ENCODE measurements around the gene EIF3D. TPM values are rescaled to one million over a fixed set of nuclear protein-coding genes. Genes with fewer than 3 reads are reported as not detected.
A peak's percentile ranks its signal among the peaks of the same experiment; 100 is the strongest.

The EIF3D gene
- total and polyA plus RNA-seq, 2 of the 8 experiments (the other 6 are each of a cell fraction or from before 2014, with no cell fraction given), result 195 to 408 TPM

GRCh38 chr22:36549033-36549432 lies 20.1 kb upstream of the EIF3D start:
- ChIA-PET POLR2A (ENCODE audit: partially characterized antibody) (no interaction called here), CTCF (ENCODE audit: partially characterized antibody) (interaction anchor here (0.8 to 1.3 kb wide), 3 partner anchors 12 to 220 kb away, joined by 3 read pairs; no protein-coding TSS in a partner anchor)
- WGBS, 2 experiments (ENCODE audit: extremely low coverage in 1 of 2, insufficient coverage in 1 of 2, insufficient read length in 1 of 2, insufficient replicate concordance in 2 of 2, low coverage in 1 of 2, low lambda C conversion rate in 2 of 2, missing lambda C conversion rate in 1 of 2), result 91% methylated on average over 5 of the region's 5 CpGs; no CpG with 5 or more reads in 1 of the 2 experiments
- FAIRE-seq, result no peak
- Histone ChIP-seq H3K56ac (replicated peaks; ENCODE audit: insufficient read length, low read depth, low read length) (no peak overlapping the region), H2BK15ac (ENCODE audit: low read length) (peak overlapping the region; percentile 76; the same call in 1 of the 2 replicates), H2BK12ac (ENCODE audit: low read depth, low read length) (no peak overlapping the region), H3K4me1 (replicated peaks in 1 of 4; ENCODE audit: control insufficient read depth in 3 of 4, insufficient read depth in 4 of 4, low read length in 3 of 4) (peaks cover 0 to 12% (median 3%) of the 10 kb centered on the region in 4 experiments; a peak in 4 of 7 replicates), H3K27ac (ENCODE audit: low read depth, low read length) (no peak overlapping the region), H2AFZ (ENCODE audit: low read length) (peak overlapping the region; percentile 90; the same call in 1 of the 2 replicates), H3K9ac (replicated peaks in 1 of 4; ENCODE audit: extremely low read depth in 1 of 4, low read depth in 3 of 4, low read length in 3 of 4) (no peak overlapping the region), H2BK120ac (replicated peaks; ENCODE audit: low read depth, low read length) (no peak overlapping the region), H3K4me3 (ENCODE audit: extremely low read depth in 1 of 4, insufficient read depth in 2 of 4, low read depth in 3 of 4, low read length in 4 of 4) (no peak overlapping the region), H3K79me2 (ENCODE audit: control insufficient read depth in 1 of 2, insufficient read depth in 2 of 2, low read length in 2 of 2) (no peaks in the 10 kb centered on the region), H3K36me3 (ENCODE audit: control insufficient read depth in 2 of 4, insufficient read depth in 4 of 4, low read length in 3 of 4) (no peaks in the 10 kb centered on the region), H4K5ac (ENCODE audit: insufficient read length, low read depth, low read length) (no peak overlapping the region), H3K14ac (ENCODE audit: insufficient read length) (no peak overlapping the region), H4K20me1 (replicated peaks in 1 of 2; ENCODE audit: control insufficient read depth in 1 of 2, insufficient read depth in 2 of 2, low read length in 2 of 2) (no peaks in the 10 kb centered on the region), H2BK5ac (ENCODE audit: low read depth, low read length) (no peak overlapping the region), H4K91ac (replicated peaks; ENCODE audit: insufficient read length, low read length) (no peak overlapping the region), H2BK20ac (ENCODE audit: low read length) (no peak overlapping the region), H4K8ac (ENCODE audit: extremely low read depth, insufficient read depth, low read length) (no peak overlapping the region), H3K23ac (ENCODE audit: insufficient read length) (no peak overlapping the region), H3K4me2 (ENCODE audit: insufficient read depth in 1 of 2, low read depth in 2 of 2, low read length in 2 of 2) (no peak overlapping the region), H3K23me2 (ENCODE audit: low read depth, low read length) (no peaks in the 10 kb centered on the region; the same call in 1 of the 2 replicates), H2AK5ac (ENCODE audit: low read depth, low read length) (no peak overlapping the region), H3K4ac (replicated peaks; ENCODE audit: insufficient read length, low read depth, low read length) (no peak overlapping the region), H3K9me3 (ENCODE audit: insufficient read depth in 2 of 2, low read depth in 1 of 2, low read length in 1 of 2) (no peaks in the 10 kb centered on the region), H3K18ac (ENCODE audit: extremely low read depth, low read length) (no peak overlapping the region), H3K27me3 (replicated peaks in 1 of 4; ENCODE audit: control insufficient read depth in 3 of 4, extremely low read depth in 1 of 4, insufficient read depth in 3 of 4, low read length in 3 of 4) (no peaks in the 10 kb centered on the region; a peak in 2 of 7 replicates), H3K79me1 (ENCODE audit: low read depth, low read length) (no peaks in the 10 kb centered on the region)
- TF ChIP-seq JUN (IDR thresholded peaks at IDR 0.05; ENCODE audit: low read depth, low read length), result no peak
- TF ChIP-seq SP2 (IDR thresholded peaks at IDR 0.05; ENCODE audit: low read length), result no peak
- no peak for TF ChIP-seq RFX5 (IDR thresholded peaks at IDR 0.05; ENCODE audit: borderline replicate concordance, low read depth, low read length)
- TF ChIP-seq CREB1 (IDR thresholded peaks at IDR 0.05), result no peak
- TF ChIP-seq SIN3A (conservative IDR thresholded peaks at IDR 0.05 in 1 of 2, IDR thresholded peaks at IDR 0.05 in 1 of 2; ENCODE audit: low read depth in 1 of 2, low read length in 2 of 2), result no peak
- DNase-seq (ENCODE audit: low read depth in 1 of 2, low spot score in 2 of 2), result no peak
